HG03521 (cell line): ENCODE measurements around the gene TCIRG1.
"Not testable (repeated sequence)": the region's sequence is repeated elsewhere in the genome, so short reads cannot be mapped to it uniquely, and the experiment has no call there.

Experiments used
- ATAC-seq: cut with Tn5 transposase; IDR thresholded peaks from one replicate; pipeline ENCODE4 v1.9.1; 2021; ENCODE audit warnings: mild to moderate bottlenecking, moderate library complexity; ENCODE audit not compliant: unreplicated experiment

TCIRG1 gene, protein sequence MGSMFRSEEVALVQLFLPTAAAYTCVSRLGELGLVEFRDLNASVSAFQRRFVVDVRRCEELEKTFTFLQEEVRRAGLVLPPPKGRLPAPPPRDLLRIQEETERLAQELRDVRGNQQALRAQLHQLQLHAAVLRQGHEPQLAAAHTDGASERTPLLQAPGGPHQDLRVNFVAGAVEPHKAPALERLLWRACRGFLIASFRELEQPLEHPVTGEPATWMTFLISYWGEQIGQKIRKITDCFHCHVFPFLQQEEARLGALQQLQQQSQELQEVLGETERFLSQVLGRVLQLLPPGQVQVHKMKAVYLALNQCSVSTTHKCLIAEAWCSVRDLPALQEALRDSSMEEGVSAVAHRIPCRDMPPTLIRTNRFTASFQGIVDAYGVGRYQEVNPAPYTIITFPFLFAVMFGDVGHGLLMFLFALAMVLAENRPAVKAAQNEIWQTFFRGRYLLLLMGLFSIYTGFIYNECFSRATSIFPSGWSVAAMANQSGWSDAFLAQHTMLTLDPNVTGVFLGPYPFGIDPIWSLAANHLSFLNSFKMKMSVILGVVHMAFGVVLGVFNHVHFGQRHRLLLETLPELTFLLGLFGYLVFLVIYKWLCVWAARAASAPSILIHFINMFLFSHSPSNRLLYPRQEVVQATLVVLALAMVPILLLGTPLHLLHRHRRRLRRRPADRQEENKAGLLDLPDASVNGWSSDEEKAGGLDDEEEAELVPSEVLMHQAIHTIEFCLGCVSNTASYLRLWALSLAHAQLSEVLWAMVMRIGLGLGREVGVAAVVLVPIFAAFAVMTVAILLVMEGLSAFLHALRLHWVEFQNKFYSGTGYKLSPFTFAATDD

DNA sequence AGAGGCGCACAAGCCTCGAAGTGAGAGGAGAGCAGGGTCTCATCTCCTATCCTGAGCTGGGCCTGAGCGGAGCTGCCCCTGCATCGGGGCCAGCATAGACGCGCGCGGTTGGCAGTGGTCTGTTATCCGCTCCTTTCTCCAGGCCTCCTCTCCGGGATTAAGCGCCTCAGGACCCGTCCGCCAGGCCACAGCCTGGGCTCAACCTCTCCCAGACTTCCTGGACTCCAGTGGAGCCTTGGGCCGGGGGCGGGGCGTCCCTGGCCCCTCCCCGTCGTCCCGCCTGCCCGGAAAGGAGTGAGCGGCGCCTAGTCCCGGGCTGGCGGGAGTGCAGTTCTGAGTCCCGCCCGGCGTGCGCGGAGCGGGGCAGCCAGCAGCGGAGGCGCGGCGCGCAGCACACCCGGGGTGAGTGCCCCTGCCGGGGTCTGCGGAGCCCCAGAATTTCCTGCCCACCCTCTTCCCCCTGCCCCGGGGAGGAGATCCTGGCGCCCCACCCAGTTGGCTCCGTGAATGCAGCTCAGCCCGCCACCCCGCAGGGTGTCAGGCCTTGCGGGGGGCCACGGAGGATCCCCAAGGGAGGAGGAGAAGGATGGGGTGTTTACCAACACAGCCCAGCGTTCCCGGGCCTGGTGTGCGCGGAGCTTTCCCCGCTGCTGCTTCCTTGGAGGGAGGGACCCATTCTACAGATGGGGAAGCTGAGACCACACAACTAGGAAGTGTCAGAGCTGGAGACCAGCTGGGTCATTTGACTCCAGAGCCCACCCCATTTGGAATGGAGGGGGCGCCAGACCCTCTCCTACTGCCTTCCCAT lies at the start of gene TCIRG1:
TCIRG1 (plus strand) TSS at position 308 of the 808 bp plus-strand sequence. CDS start 2,247 bp downstream, outside the sequence.
- peak; percentile 41 for ATAC-seq

DNA sequence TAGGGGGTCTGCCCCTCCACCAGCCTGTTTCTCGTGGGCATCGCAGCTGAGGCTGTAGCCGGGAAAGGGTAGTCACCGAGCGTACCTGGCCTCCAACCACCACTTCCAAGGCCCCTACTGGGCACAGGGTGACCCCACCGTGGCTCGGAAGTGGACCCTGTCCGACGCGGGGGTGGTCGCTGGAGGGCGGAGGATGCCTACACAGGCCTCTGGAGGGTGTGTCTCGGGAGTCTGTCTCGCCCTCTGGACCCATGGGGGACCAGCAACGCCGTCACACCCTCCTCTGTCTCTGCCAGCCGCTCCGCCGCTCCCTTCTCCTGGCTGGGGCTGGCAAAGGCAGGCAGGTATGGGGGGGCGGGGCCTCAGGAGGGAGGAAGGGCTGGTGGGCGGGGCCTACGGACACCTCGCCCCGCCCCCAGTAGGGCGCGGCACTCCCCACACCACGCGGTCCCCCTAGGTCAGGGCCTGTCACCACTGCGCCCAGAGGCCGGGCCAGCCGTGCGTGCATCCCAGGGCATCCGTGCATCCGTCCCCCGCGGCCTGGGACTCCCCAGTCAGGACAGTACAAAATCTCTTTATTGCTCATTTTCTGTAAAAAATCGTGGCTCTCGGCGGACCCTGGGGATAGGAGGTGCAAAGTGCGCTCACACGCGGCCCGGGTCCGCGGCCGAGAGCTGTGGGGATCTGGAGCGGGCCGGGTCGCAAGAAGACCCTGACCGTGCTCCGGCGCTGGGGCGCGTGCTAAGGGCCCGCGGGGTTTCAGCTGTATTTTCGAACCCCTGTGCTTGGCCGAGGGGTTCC lies 48.1 kb upstream of the TCIRG1 start:
- ATAC-seq, result not testable (repeated sequence)

DNA sequence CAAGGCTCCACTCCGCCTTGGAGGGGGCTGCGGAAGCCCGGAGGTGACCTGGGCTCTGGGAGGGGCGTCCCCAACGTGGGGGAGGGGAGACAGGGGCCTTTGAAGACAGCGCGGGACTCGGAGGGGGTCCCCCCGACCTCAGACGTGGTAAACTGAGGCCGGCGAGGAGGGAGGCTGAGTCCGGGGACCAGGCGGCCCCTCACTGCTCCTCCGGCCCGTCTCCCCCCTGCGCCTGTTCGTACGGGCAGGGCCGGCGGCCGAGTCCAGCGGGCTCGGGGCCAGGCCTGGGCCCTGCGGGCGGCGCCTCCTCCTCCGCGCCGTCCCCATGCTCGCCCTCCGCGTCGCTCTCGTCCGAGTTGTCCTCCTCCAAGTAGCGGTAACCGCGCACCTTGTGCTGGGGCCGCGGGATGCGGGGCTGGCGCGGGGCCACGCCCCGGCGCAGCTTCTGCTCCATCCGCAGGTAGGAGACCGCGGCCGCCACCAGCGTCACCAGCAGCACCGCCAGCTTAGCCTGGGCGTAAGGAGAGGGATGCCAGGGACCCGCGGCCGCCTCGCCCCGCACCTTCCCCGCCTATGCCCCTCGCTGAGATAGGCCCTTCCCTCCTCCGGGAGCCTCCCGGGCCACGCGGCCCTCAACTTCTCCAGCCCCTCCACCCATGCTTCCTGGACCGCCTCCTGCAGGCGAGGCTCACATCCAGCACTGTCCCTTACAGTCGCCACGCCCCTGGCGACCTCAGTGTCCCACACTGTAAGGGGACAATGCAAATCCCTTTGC lies 47.3 kb upstream of the TCIRG1 start:
- not testable (repeated sequence) for ATAC-seq

DNA sequence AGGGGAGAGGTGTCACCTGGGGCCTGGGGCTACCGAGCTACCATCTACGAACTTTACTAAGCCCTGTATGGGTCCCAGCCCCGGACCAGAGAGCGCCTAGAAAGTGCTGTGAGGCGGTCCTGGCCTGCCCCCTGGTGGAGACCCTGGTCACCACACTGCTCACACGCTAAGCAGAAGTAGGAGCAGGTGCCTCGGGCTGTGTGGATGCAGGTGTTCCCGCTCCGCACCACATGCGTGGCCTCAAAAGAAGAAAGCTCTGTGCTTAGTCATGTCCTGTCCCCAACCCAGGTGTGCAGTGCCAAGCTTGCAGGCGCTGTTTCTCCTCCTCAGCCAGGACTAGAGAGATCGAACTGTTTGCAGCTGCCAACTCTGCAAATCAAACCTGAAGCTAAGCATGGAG lies 45.0 kb upstream of the TCIRG1 start:
- not testable (repeated sequence) for ATAC-seq

DNA sequence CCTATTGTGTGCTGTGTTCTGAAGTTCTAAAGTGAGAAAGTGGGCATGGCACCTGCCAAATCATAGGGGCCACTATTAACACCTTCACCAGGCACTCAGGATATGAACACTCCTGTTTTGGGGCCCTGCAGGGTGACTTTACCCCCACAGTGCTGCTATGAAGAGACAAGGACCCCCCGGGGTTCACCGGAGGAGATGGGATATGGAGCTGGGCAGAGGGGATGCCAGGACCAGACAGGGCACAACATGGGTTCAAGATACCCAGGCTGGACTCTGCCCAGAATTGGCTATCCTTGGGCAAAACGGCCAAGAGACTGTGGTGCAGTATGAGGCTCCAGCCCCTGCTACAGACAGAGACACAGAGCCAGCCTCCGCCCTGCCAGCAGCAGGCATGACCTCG lies 44.4 kb upstream of the TCIRG1 start:
- not testable (repeated sequence) for ATAC-seq

DNA sequence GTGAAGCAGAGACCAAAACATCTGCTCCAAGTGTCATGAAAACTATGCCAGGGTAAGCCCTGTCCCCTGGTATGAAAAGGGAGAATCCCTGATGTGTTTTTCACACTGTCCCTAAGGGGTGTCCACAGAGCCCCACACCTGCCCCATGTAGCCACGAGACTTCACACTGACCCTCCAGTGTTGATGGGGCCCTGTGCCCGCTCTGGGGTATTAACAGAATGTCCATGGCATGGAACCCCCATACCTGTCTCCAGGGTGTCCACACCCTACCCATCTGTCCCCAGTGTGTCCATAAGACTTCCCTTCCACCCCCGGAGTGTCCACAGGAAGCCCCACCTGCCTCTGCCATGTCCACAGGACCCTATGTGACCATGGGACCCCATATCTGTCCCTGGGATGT lies 43.7 kb upstream of the TCIRG1 start:
- ATAC-seq, result not testable (repeated sequence)

DNA sequence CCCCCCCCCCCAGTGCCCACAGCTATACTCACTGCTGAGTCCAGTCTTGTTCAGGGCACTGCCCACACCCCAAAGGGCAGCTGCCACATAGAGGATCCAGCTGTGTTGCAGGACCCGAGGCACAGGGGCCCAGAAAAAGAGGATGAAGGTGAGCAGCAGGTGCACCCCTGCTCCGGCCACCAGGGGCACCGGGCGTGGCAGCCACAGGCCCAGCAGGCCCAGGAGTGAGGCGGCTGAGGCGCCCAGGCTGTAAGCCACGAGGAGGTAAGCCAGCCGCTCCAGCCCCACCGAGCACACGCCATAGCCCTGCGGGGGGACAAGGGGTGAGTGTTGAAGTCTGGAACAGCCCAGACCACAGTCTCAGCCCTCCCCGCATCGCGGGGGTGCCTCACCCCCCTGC lies 43.2 kb upstream of the TCIRG1 start:
- ATAC-seq, result not testable (repeated sequence)

DNA sequence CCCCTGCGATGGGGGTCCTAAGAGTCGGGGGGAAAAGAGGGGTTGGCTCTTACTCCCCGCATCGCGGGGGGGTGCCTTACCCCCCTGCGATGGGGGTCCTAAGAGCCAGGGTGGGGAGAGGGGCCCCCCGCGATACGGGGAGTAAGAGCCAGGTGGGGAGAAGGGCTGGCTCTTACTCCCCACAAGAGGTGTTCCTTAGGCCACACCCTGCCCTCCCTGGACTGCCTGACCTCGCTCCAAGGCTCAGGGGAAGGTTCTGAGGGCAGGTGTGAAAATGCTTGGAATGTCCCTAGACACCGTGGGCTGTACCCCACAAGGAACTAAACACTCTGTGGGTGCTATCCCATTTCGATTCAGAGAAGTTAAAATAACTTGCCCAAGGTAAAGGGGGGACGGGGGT lies 42.8 kb upstream of the TCIRG1 start:
- ATAC-seq, result no peak

DNA sequence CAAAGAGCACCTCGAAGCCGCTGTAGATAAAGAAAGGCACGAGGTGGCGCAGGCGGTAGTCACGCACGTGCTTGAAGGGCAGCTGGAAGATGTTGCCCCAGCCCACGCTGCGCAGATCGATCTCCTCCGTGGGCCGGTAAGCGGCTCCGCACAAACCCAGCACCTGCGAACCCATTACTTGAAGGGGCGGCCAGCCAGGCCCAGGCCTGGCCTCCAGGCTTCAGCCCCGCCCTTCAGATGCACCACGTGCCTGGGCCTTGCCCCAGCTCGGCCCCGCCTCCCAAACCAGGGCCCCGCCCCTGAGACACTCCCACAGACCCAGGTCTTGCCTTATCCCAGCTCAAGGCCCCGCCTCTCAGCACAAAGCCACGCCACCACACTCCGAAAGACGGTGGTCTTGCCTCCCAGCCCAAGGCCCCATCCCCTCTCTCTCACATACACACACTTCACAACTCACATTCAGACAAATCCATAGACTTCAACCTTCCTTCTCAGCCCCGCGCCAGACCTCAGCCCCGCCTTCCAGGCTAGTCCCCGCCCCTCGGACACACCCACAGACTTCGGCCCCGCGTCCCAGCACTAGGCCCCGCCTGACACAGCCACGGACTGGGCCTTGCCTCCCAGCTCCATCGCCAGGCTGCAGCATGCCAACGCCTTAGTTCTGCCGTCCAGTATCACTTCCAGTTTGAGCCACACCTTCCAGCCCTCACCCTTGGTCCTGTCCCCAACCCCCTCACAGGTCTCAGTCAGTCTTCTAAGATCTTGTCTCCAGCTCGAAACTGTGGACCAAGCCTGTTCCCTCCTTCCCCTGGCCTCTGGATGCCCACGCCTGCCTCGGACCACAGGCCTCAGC lies 42.0 kb upstream of the TCIRG1 start:
- no peak for ATAC-seq

DNA sequence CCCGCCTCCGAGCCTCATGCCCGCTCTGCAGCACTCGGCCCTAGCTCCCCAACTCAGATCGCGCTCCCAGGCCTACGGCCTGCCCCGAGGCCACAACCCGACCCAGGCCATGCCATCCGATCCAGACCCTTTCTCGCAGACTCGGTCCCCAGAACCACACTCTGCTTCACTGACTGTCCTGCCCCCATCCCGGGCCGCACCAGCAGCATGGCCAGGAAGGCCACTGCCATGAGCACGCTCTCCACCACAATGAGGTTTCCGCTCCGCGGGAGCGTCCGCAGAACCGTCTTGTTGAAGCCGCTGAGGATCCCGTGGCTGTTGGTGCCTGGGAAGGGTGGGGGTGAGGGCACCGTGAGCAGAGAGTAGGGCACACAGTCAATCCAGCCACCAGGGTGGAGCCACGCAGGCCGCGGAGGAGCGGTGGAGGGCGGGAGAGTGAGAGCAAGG lies 41.3 kb upstream of the TCIRG1 start:
- ATAC-seq, result no peak

DNA sequence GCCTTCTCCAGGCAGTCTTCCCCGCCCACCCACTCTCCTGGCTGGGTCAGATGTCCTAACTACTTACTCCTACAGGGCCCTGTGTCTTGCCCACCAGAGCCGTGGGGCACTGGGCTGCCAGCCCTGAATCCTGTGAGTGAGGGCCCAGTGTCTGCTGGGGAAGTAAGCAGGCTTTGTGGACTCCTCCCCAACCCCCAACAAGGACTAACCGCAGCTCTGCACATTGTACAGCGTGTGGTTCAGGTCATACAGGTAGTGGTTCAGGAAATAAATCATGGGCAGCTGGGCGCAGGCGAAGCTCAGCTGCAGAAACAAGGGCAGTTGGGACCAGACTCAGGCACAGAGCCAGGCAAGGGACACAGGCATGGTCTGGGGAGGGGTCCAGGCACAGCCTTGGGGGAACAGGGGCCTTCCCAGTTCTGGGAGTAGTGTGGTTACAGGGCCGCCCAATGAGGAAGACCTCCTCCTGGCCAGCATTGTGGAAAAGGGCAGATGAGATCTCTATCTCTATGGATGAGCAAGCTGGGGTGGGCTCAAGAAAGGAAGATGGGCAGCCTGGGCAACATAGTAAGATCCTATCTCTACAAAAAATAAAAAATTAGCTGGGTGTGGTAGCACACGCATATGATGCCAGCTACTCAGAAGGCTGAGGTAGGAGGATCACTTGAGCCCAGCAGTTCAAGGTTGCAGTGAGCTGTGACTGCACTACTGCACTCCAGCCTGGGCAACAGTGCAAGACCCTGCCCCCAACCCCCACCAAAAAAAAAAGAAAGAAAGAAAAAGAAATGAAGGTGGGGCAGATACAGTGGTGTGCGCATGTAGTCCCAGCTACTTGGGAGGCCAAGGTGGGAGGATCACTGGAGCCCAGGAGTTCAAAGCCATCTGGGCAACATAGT lies 40.4 kb upstream of the TCIRG1 start:
- no peak for ATAC-seq

DNA sequence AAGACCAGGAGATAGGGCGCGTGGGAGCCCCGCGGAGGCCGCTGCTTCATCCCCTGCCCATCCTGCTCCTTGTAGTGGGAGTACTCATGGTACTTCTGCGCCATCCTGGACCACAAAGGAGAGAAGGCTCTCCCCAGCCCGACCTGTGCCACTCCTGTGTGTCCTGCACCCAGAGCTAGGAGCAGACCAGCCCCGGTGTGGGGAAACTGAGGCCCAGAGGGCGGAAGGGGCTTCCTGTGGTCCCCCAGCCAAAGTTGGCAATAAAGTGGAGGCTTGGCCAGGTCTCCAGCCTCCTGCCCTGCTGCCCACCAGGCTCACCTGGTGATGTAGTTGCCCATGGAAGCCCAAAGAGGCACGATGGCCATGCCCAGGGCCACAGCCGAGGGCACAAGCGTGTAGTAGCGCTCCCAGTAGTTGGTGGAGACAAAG lies 39.6 kb upstream of the TCIRG1 start:
- no peak for ATAC-seq

DNA sequence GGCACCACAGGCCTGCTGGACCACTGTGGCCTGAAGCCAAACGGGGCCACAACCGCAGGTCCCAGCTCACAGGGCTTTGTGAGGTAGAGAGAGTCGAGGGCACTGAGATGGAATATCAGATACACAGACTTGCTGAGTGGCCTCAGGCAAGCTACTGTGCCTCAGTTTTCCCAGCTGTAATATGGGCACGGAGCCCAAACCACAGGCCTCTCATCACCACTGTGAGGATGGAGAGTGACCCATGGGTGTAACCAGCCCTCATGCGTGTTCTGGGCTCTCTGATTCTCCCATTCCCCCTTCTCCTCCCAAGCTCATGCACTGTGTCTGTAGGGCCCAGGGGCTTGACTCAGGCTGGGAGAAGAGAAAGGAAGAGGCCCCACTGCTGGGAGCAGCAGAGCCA lies 39.1 kb upstream of the TCIRG1 start:
- ATAC-seq, result no peak

DNA sequence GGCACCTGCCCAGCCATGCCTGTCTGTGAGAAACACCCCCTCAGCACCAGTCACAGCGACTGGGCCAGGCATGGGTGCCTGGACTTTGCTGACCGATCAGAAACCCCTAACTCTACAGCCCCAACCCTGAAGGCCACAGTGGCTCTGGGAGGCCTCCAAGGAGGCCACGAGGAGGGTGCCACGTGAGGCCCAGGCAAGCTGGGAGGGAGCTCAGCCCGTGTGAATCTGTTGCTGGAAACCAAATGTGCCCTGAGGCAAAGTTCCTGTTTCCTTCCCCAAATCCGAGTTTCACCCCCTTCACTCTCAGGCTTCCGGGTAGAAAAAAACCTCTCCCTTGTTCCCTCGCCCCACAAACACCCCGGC lies 36.3 kb upstream of the TCIRG1 start:
- ATAC-seq, result no peak

DNA sequence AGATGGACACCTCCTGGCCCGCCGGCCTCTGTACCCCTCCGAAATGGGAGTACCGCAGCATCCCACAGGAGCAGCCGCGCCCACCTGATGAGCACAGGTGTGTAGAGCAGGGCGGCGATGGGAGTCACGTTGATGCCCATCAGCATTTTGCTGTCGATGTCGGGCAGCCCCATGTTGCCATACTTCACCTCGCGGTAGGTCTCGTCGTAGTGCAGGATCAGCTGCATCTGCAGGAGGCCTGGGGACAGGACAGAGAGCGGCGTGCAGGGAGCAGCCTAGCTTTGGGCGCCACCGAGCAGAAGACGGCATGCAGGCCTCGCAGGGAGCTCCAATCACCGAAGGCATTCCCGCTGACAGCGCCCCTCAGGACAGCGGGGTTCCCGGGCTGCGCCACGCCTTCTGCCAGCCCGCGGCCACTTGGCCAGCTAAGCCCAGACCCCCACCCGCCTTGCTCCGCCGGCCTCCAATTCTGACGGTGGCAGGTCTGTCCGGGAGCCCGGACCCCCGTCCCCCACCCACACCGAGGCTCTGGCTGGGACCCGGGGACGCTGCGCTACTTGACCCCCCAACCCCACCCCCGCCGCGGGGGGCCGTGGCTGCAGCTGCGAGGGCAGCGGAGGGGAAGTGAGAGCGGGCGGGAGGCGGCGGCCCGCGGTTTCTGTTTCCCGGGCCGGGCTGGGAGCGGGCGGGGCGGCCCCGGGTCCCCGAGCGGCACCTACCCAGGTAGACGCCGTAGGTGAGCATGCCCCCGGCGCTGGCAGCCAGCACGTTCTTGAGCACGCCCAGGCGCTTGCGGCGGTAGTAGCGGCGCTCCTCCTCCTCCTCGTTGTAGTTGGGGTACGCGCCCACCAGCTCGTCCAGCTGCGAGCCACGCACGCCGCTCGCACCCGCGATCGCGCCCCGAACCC lies 35.6 kb upstream of the TCIRG1 start:
- ATAC-seq, result peak; percentile 32

DNA sequence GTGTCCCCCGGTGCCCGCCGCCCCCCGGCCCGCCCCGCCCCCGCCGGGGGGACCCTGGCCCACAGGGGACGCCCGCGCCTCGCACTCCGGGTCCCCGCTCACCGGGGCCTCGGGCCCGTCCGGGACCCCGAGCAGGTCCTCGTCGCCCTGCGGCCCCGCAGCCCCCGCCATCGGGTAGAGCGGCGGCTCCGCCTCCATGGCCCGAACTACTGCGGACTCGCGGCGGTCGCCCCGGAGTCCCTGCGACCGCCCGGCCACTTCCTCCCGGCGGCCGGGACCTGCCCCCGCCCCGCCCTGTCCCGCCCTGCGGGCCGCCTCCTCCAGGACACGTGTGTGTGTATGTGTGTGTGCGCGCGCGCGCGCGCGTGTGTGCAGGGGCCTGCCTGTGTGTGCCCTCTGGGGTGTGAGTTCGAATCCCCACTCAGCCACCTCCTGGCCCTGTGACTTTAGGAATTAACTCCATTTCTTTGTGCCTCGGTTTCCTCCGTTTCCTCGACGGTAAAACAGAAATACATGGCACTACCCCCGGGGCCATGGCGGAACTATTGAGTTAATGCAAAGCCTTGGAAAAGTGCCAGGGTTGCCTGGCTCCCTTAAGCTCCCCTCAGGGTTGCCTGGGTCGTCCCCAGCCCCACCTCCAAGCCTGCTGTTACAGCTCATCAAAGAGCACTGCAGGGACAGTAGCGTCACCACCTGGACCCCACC lies 34.8 kb upstream of the TCIRG1 start, which contains the start of gene UNC93B1:
UNC93B1 (minus strand) TSS at position 252 of the 705 bp plus-strand sequence; CDS start at position 198, 54 bp downstream.
- ATAC-seq, result peak; percentile 57
